ENCODE data around the gene ESD.
"Not testable (repeated sequence)": the region's sequence is repeated elsewhere in the genome, so short reads cannot be mapped to it uniquely, and the experiment has no call there.

ESD gene

DNA sequence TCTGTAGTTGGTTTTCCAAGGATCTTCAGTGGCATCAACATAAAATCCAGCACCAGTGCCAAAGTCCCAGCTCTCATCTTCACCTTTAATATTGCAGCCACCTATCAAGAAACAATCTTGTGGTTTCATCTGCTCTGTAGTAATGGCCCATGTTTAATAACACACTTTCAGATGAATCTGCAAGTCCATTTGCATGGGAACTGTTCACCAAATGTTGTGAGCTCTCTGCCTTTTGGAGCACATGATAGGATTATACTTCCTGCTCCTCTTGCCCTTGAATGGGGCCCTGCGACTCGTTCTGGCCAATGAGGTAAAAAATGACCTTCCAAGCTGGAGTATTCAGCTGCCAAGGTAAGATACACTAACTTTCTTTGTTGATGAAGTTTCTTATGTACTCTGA is 14.3 kb downstream of the ESD start:
- no peak for DNase-seq

DNA sequence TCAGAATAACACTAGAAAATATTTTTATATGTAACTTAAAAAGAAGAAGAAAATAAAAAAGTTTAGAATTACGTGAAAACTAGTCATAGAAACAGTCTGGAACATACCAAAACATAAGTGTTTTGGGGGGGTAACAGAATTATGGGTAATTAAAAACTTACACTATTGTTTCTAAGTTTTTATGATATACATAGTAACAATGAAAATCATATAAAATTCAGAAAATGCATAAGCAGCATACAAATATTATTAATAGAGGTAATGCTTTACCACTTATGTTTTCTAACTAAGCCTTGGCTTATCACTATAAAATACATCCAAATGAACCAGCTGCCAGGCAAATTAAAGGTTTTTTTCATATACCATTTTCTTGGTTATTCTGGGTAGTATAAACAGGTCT is 14.9 kb downstream of the ESD start:
- DNase-seq: no peak

DNA sequence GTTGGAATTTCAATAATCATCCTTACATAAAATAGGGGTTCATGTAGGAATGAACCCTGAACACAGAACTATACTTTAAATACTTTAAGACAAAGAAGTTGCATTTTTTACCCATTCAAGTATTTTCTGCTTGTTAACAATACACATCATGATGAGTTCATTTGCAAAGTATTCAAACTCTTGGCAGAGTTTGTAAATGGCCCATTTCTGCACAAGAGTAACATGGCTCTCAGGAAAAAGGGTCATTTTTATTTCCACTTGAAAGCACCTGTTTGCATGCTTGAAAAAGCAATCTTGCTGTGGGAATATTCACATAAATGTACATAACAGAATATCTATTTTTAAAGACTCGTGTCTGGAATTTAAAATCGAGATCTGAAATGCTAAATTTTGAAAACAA is 18.1 kb downstream of the ESD start:
- DNase-seq: no peak

DNA sequence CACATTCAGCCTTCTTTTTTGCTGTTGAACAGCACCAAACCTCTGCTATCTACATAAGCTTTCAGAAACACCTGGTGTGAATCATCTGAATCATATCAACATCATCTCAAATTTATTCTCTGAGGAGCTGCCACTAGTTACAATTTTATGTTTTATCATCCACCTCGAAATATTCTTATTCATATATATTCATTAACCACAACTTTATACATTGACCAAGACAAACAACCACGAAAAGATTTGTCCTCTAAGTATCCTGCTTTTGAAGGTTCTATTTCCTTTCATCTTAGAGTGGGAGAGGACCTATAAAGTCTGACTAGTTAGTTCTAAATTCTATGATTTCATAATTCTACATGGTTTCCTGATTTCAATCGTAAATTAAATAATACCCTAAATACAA is 18.9 kb downstream of the ESD start:
- DNase-seq: no peak

DNA sequence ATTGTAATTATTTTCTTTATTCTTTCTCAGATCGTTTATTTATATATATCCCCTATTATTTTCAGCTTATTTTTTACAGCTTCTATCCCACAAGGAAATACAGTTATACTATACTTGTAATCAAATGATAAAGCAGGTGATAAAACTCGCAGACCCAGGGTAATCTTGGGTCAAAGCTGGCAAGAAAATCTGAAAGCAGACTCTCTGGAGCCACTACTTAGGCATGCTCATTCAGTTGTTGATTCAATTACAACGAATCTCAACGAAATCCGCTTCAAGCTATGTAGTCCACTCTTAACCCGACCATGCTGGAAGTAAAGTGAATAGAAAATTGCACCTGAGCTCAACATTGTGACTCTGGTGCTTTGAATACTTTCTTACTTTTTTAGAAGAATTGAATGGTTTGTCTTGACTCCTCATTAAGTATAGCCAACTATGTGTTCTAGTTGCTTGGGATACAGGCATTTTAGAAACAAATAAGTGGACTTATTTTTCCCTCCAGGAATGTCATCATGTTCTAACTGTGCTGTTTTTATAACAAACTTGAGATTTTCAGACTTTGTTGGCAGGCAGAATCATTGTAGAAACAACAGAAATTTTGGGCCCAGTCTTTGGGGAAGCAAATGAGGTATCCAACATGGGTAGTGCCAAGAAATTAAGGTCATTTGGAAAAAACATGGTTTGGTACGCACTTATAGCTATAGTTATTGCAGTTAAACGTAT is 21.4 kb downstream of the ESD start:
- DNase-seq: no peak

DNA sequence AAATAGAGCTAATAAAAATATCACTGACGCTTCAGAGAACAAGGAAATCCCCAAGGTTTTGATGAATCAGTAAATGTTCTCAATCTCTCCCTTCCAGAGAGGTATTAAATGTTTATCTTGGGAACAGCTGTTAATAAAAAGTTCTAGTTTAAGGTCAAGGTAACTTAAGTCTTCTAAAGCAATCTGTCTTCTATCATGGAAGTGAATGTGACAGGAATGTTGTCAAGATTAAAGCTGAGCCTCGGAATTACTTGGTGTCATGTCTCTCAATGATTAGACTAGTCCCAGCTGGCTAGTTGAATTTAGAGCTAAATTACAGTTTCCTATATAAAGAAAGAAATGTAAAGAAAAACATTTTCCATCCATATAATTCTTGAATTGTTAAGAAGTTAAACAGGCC is 23.4 kb downstream of the ESD start:
- DNase-seq: no peak

DNA sequence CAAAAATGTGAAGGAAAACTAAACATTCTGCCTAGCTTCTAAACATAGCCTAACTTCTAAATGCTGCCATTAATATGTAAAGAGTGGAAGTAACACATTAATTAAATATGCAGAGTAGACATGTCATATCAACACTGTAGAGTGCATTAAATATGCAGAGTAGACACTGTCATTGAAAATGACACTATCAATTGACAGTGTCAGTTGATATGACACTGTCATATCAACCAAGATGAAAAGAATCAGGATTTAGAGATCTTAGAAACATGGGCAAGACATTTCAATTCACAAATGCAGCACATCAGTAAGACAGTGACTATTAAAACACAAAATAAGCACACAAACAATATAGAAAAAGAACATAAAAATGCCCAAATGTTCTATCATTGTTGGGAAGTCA is 25.3 kb downstream of the ESD start:
- DNase-seq: no peak

DNA sequence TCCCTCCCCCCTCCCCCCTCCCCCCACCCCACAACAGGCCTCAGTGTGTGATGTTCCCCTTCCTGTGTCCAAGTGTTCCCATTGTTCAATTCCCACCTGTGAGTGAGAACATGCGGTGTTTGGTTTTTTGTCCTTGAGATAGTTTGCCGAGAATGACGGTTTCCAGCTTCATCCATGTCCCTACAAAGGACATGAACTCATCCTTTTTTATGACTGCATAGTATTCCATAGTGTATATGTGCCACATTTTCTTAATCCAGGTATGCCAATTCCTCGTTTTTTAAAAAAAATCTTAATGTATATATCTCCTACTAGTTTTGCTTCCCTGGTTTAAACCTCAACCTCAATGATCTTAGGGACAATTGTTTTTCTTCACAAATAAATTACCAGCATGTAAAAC is 27.0 kb downstream of the ESD start:
- DNase-seq: not testable (repeated sequence)

DNA sequence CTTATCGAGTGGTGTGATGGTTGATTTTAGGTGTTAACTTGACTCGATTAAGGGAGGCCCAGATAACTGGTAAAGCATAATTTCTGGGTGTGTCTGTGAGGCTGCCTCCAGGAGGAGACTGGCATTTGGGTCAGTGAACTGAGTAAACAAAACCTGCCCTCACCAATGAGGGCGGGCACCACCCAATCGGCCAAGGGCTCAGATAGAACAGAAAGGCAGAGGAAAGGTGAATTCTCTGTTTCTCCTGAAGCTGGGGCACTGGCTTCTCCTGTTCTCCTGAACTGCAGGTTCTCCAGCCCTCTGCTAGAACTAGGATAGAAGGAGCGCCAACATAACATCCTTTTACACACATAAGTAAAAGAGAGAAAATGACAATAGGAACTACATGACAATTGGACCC is 35.1 kb downstream of the ESD start:
- DNase-seq: no peak

DNA sequence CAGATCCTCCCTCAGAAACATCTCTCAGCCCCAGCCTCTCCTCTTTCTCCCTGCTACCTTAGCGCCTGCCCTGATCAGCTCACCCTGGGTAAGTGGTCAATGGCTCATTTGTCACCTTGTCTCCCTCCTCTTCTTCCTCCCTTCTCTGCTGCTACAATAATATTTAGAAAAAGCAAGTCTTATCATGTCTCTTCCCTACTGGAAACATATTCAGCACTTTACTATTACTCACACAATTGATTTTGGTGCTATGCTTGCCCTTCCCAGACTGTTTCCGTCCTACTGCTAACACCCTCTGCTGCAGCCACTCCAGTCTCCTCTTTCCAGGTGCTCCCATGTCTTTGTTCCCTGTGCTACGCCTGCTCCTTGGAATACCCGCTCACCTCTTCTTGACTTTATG is 35.8 kb downstream of the ESD start:
- no peak for DNase-seq

DNA sequence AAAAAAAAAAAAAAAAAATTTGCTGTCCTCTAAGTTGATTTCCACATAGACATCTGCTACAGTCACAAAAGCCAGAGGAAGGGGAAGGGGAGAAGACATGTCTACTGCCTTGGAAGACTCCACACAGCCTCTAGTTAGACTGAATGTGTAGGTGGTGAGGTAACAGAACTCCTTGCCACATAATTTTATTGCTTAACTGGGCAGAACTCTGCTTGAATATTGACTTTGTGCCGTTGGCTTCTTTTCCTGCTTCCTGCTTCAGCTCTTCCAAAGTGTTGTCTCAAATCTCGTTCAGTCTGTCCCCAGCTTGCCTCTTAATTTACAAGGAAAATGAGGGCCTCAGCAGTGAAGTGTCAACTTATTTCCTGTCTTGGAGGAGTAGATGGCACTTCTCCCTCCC is 37.1 kb downstream of the ESD start:
- no peak for DNase-seq

DNA sequence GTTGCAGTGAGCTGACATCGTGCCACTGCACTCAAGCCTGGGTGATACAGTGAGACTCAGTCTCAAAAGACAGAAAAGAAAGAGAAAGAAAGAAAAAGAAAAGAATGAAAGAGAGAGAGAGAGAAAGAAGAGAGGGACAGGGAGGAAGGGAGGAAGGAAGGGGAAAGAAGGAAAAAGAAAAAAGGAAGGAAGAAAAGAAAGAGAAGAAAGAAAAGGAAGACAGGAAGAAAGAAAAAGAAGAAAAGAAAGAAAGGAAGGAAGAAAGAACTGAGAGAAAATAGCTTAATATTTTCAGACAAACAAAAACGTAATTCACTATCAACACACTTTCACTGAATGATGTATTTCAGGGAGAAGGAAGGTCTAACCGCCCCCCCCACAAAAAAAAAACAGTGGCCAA is 39.3 kb downstream of the ESD start:
- no peak for DNase-seq

DNA sequence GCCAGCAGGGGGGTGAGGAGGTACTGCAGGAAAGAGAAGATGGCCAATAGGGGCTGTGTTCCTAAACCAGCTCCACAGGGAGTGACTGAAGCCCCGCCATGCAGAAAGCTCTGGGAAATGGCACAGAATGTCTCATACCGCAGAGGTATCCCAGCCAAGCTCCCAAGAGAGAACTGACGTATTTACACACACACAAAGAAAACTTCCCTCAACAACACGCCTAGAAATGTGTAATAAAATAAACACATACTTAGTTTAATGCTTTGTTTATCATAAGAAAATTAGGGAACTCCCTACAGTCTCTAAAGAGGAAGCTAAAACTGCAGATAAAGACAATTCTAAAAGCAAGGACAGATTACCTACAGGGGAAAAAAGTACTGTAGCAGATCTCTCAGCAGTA is 40.0 kb downstream of the ESD start:
- no peak for DNase-seq

DNA sequence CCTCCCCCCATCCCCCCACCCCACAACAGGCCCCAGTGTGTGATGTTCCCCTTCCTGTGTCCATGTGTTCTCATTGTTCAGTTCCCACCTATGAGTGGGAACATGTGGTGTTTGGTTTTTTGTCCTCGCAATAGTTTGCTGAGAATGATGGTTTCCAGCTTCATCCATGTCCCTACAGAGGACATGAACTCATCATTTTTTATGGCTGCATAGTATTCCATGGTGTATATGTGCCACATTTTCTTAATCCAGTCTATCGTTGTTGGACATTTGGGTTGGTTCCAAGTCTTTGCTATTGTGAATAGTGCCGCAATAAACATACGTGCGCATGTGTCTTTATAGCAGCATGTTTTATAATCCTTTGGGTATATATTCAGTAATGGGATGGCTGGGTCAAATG is 41.5 kb downstream of the ESD start:
- not testable (repeated sequence) for DNase-seq

DNA sequence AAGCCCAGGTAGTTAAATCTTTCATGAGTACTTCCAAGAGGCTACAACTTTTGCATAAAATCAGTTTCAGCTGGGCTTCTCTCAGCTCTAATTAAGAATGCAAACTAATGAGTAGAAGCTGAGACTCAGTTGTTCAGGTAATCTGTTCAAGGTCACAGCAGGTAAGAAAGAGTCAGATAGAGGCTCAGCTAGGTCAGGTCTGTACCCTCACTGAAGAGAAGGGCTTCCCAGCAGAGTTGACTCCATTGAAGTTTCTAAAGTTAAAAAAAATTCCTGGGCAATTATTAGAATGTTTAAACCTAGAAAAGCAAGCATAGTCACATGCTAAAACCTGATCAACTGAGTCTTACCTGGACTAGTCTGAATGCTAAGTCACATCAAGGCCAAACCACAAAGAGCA is 42.1 kb downstream of the ESD start:
- DNase-seq: no peak

DNA sequence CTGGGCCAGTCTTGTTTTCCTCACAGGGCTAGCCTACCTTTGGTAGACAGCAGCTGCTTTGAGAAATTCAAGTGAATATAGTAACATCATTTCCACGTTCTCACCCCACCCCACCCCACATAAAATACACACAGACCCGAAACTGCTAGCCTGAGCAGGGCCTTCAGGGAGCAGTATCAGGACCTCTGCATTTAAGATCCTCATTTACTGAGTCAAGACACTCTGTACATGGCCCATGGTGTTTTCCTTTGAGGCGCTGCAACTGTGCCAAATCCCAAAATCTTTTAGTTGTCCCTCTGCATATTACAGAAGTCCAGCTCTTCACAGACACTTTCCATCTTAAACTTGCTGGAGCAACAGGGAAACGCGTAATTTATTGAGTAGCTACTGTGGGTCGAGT is 43.0 kb downstream of the ESD start:
- no peak for DNase-seq

DNA sequence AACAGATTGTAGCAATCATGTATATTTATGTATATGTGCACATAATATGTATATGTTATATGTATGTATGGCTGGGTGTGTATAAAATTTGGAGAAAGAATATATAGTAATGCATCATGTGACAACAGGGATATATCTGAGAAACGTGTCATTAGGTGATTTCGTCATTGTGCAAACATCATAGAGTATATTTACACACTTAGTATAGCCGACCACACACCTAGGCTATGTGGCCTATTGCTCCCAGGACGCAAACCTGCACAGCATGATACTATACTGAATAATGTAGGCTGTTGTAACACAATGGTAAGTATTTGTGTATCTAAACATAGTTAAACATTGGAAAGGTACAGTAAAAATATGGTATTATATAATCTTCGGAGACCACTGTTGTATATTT is 43.8 kb downstream of the ESD start:
- DNase-seq: no peak

DNA sequence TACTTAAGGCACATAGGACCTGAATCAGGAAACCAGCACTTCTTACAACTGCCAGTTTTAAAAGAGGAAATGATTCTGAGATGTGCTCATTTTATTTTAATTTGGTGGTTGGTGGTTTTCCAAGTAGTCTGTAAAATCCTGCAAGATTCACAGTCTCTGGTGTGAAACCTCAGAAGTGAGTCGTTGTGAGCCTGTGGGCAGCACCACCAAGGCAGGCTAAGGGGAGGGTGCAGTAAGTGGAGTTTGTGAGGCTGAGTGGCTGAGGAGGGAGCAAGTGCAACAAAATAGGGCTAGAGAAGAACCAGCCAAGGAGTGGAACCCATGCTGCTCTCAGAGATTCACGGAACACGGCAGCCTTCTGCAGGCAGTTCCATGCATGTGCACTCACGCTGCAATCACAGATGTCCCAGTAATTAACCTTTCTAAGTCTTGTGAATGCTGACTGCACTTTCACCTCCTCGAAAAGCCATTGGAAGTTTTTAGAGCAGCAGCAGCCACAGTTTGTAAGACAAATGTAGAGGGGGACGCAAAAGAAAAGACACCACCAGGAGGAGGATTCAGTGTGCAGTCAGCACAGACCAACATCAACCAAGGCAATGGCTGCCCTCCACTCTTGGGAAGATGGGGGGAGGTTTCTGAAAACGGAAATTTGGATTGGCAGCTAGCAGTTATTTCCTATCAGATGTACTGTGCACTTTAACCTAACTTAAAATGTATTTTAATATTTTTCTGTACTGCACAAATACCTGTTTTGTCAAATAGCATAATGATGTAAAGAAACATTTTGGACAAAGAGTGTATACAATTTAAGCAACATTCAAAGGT is 44.9 kb downstream of the ESD start:
- no peak for DNase-seq

DNA sequence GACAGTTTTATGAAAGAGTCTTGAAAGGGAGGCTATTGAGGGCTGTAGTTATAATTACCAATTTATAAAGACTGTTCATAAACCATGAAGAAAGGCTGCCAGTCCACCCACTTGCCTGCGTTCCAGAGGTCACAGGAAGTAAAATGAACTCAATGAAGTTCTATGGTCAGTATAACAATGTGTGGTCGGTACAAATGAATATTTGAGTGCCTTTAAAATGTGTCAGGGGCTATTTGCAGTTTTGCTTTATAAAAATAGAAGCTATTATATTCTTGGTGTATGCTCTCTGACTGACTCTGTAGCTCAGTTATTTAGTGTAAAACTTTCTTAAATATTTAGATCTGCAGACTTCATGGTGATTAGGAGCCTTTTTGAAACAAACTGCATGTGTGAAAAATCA is 47.0 kb downstream of the ESD start:
- DNase-seq: no peak

DNA sequence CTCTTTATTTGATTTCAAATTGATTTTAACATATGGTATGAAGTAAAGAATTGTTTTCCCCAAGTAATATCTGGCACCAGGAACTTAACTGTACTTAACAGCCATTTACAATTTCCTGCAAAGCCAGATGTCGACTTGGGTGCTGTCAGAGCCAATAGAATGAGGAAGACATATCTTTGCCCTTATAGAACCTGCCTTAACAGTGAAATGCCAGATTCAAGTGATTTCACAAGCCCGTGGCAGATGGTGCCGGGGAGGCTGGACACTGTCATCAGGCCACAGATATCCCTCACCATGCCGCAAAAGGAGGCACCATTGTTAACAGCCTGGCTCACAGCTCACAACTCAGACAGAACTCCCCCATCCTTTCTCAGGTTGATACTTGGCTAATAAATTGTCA is 48.7 kb downstream of the ESD start:
- DNase-seq: no peak

DNA sequence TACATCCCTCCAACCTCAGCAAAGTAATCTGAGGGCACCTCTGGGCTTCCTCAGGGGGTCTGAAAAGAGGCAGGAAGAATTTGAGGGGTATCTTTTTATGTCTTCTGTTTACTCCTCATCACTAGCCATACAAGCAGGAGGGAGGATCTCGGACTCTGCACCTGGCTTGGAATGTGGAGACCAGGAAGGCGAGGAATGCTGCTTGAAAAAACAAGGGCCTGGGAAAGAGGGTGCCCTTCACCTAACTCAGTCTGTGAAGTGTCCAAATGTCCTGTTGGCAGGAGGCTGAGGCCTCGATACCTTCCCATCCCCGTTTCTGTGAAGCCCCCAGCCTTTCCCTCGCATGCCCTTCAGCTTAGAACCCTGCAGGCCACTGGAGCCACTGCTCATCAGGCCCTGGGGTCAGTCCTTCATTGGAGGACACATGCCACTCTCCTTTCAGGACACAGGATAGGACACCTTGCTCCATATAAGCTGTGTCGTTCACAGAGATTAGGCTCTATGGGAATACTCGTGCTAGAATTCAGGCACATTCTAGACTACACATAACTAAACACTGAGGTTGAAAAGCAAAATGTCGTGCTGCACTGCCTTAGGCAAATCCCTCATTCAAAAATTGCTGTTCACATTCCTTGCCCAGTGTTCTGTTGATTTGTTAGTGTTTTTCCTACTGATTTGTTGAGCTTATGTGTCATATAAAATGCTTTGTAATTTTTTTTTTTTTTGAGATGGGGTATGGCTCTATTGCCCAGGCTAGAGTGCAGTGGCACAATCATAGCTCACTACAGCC is 49.7 kb downstream of the ESD start:
- no peak for DNase-seq

DNA sequence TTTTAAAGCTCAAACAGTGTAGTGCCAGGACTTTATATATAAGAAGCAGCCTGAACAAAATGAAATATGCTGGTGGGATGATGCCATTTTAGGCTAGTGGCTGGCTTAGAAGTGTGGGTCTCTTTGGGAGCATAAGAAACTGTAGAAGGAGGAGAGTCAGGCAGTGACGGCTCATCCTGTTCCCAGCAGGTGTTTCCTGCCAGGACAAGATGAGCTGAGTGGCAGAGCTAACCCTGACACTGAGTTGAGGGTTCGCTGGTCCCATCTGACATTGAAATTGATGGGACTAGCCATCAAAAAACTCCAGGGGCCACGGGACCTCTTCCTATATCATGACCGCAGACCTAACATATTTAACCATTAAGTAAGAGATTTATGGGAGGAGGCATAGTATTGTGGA is 51.3 kb downstream of the ESD start:
- no peak for DNase-seq

DNA sequence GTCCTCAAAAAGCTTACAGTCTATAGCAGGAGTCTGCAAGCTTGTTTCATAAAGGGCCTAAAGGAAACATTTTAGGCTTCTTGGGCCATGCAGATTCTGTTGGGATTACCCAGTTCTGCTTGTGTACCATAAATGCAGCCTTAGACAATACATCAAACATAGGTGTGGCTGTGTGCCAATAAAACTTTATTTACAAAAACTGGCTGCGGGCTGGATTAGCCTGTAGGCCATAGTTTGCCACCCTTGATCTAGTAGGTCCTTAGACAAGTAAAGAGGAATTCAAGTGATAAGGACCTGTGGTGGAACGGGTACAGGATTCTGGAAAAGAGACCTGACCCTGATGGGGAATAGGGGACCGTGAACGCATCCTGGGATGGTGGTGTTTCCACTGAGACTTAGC is 51.9 kb downstream of the ESD start:
- DNase-seq: no peak

DNA sequence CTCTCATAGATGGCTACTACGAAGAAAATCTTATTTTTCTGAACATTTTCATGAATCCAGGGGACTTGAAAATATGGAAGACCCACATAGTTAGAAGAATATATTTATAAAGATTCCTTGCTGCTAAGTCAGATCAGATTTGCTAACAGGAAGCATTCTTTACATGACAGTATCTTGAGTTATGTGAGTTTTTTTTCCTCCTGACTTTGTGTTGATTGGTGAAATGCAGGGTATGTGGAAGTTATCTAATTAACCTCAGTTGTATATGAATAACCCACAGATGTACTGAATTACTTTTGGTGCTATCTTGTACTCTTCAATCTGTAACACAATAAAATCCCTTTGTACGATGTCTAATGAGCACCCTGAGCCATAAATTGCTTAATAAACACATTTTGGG is 53.8 kb downstream of the ESD start:
- DNase-seq: no peak
